Fibroblast of the conjunctiva (primary cell): ENCODE data around the gene PDE11A.

Source experiments
- DNase-seq: peaks from one replicate; pipeline ENCODE4 v3.0.0-alpha.2; 2010; ENCODE audit warnings: low read depth

Gene PDE11A

GRCh38 chr2:177758591-177759371 lies 313.8 kb downstream of the PDE11A start:
- DNase-seq = peak; percentile 22

GRCh38 chr2:177756336-177756735 lies 316.2 kb downstream of the PDE11A start:
- DNase-seq = no peak

GRCh38 chr2:177754492-177754873 lies 318.1 kb downstream of the PDE11A start:
- no peak for DNase-seq

DNA sequence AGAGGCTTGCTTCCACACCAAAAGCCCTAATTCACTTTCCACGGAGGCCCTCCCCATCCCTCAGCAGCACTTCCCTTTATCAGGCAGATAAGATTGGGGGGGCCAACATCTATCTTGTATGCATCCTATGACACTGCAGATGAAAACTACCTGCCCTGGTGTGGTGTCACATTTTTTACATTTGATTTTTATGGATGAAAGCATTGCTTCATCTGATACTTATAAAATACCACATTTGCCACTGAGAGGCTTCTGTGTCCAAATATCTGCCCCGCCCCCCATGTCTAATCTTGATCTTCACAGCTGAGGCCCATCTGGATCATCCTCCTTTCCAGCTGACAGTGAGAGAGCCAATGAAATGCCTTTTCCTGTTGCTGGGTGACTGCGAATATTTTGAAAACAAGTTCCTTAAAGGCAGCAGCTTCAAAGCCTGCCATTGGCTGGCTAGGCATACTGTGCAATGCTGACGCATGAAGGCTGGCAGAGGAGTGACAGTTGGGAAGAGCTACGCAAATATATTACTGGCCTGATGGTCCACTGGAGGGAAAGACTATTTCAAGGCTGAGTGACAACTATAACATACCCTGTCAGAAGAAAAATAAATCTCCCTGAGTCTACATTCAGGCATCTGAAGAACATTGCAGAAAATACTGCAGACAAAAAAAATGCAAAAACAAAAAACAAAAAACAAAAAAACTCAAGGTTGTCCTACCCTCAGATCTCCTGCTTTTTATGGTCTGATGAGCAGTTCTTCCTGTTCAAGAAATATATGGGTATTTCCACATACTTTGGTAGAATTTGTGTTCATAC lies 318.7 kb downstream of the PDE11A start:
- DNase-seq = peak; percentile 71

- no peak for DNase-seq
These were observed 324.2 kb downstream of the PDE11A start for GRCh38 chr2:177748360-177748759.

DNA sequence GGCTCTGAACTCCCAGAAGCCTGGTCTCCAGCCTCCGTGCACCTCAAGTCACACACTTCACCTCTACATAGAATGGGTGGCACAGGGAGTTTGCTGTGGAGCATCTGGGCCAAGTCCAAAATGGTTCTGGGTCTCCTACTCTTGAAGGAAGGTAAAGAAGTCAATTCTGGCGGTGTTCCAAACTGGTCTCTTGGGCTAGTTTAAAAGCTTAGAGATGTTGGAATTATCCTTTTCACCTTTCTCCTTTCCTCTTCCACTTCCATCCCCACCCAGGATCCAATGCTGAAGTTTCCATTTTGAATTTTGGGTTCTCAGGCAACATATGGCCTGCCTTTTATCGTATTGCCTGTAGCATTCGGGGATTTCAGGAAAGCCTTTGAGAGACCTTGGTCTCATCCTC lies 325.2 kb downstream of the PDE11A start:
- no peak for DNase-seq

DNA sequence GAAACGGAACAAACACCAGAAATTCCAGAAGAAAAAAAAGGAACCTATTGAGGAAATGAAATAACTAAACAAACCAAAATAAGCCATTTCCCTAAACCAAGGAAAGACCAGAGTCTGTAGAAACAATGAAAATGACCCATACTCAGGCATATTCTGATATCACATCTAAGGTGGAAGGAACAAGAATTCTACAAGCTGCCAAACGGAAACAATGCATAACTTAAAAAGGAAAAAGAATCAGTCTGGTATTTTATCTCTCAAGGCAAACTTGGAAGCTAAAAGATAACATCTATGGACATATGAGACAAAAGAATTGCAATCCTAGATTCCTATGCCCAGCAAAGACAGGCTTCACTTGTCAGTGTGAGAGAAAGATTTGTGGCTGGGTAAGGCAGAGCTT lies 326.2 kb downstream of the PDE11A start:
- no peak for DNase-seq

GRCh38 chr2:177745531-177745930 lies 327.0 kb downstream of the PDE11A start:
- no peak for DNase-seq

- no peak for DNase-seq
These were observed 329.7 kb downstream of the PDE11A start for GRCh38 chr2:177742851-177743250.

- DNase-seq = no peak
These were observed 330.7 kb downstream of the PDE11A start for GRCh38 chr2:177741866-177742265.

- no peak for DNase-seq
These were observed 331.9 kb downstream of the PDE11A start for GRCh38 chr2:177740700-177741099.

- DNase-seq = no peak
These were observed 333.9 kb downstream of the PDE11A start for GRCh38 chr2:177738461-177739235.

GRCh38 chr2:177735318-177735803 lies 337.2 kb downstream of the PDE11A start:
- no peak for DNase-seq

DNA sequence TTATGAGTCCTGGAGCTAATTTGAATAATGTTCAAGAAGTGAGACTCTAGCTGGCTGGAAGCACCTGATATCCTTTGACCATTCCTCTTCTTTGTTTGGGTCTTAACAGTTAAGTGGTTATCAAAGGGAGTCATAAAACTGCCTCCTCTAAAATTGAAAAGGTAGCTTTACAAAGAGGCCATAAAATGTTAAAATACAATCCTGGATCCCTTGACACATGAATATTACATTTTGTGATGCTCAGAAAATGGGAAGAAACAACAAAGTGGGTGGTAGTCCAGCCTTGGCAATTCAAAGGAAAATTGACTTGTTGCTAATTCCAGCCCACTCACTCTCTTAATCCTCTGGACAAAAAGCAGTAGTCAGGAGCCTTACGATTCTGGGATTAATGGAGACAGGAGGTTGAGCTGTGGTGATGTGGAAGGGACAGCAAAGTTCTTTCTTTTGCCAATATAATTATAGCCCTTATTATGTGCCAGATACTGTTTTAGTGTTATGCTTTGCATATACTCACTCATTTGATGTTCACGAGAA lies 339.2 kb downstream of the PDE11A start:
- DNase-seq = no peak

DNA sequence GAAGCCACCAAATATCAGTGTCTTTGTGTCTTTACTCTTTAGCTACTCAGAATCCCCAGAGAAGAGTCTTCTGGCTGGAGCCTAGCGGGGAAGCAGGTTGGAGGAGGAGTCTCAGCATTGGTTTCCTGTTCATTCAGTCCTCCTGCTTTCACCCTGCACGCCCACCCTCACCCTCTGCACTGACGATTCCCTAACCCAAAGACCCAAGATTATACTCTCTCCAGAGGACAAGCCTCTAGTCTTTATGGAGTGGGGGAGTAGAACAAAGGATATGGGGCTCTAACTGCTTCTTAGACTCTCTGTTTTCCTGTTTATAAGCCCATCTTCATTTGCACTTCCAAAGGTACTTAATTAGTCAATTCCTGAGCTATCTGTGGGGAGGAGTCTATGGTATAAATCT lies 341.2 kb downstream of the PDE11A start:
- DNase-seq = no peak

DNA sequence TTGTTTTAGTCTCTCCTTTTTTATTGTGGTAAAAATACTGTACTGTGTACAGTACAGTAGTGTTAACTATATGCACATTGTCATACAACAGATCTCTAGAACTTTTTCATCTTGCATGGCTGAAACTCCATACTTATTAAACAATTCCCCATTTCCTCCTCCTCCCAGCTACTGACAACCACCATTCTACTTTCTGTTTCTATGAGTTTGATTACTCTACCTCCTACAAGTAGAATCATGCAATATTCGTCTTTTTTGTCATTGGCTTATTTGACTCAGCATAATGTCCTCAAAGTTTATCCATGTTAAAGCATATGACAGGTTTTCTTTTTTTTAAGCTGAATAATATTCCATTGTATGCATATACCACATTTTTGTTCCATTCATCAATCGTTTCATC lies 341.8 kb downstream of the PDE11A start:
- DNase-seq = no peak

DNA sequence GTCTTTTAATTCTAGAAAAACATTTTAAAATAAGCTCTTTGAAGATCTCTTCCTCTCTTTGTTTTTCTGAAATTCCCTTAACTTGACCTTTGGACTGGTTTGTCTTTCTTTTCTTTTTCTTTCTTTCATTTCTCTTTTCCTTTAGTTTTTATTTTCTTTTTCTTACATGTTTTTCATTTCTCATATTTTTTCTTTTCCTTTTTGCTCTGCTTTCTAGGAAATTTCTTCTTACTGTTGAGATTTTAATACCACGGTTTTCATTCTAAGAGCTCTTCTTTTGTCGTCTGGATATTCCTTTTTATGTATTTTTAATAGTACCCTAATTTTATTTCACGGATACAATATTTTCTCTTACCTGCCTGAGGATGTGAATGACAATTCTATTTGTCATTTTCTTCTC lies 342.2 kb downstream of the PDE11A start:
- DNase-seq = no peak

- DNase-seq = no peak
These were observed 343.7 kb downstream of the PDE11A start for GRCh38 chr2:177728920-177729319.

GRCh38 chr2:177728399-177728765 lies 344.2 kb downstream of the PDE11A start:
- no peak for DNase-seq

- no peak for DNase-seq
These were observed 344.8 kb downstream of the PDE11A start for GRCh38 chr2:177727577-177728398.

- no peak for DNase-seq
These were observed 345.6 kb downstream of the PDE11A start for GRCh38 chr2:177726931-177727348.
